GM12873 (cell line): ENCODE results near the gene ANO2.

Experiments used
- TF ChIP-seq, protein P1 (sequence below): IDR thresholded peaks from 2 replicates; pipeline ENCODE4 v1.5.1; 2012; ENCODE audit warnings: low read depth, mild to moderate bottlenecking, moderate library complexity, low read length, control low read depth; ENCODE audit not compliant: insufficient read depth; ENCODE audit errors: missing control alignments

Gene ANO2

DNA sequence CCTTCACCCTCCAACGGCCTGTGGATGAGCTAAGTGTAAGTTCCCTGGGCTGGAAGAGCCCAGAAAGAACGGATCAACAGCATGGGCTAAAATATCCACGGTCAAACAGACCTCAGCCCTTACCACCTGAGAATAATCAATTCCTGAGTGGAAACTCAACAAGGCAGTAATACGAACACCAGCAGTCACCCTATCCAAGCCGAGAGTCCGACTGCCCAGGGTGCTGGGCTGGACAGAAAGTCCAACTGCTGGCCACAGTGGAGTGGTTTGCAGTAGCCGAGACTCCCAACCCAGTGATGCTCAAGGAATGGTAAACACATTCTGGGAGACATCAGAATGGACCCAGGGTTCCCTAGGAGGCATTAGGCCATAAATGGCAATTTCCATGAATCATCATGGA is 36.8 kb downstream of the ANO2 start:
- TF ChIP-seq, protein P1, sequence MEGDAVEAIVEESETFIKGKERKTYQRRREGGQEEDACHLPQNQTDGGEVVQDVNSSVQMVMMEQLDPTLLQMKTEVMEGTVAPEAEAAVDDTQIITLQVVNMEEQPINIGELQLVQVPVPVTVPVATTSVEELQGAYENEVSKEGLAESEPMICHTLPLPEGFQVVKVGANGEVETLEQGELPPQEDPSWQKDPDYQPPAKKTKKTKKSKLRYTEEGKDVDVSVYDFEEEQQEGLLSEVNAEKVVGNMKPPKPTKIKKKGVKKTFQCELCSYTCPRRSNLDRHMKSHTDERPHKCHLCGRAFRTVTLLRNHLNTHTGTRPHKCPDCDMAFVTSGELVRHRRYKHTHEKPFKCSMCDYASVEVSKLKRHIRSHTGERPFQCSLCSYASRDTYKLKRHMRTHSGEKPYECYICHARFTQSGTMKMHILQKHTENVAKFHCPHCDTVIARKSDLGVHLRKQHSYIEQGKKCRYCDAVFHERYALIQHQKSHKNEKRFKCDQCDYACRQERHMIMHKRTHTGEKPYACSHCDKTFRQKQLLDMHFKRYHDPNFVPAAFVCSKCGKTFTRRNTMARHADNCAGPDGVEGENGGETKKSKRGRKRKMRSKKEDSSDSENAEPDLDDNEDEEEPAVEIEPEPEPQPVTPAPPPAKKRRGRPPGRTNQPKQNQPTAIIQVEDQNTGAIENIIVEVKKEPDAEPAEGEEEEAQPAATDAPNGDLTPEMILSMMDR: no peak

DNA sequence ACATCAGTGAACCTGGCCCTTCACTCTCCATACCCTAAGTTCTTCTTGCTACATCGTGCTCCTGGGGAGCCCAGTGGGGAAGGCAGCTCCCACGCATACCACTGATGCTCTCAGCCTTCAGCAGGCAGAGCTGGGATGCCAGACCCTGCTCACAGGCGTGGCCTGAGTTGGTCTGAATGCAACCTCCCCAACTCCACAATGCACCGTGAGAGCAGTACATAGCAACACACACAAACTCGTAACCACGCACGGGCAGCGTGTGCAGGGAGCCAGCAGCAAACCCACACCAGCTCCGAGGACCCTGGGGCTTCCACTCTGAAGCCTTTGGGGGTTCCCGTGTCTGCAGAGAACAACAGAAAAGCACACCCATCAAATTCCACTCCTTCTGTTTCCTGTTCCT is 37.3 kb downstream of the ANO2 start:
- TF ChIP-seq, protein P1: no peak

DNA sequence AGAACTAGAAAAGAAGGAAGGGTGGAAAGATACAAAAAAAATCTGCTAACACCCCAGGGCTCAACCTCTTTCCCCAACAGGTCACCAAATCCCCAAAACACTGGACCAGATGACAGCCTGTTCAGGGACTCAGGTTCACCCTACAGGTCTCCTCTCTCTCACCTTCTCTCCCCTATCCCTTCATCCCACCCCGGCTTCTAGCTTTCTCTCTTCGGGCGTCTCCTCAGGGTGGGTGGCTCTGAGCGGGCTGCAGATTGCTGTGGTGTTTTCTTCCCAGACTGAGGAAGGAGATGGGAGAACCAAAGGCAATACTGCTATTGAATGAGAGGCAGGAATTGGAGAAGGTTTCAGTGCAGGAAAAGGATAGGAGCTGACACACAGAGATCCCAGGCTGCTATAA is 39.3 kb downstream of the ANO2 start:
- TF ChIP-seq, protein P1: no peak

DNA sequence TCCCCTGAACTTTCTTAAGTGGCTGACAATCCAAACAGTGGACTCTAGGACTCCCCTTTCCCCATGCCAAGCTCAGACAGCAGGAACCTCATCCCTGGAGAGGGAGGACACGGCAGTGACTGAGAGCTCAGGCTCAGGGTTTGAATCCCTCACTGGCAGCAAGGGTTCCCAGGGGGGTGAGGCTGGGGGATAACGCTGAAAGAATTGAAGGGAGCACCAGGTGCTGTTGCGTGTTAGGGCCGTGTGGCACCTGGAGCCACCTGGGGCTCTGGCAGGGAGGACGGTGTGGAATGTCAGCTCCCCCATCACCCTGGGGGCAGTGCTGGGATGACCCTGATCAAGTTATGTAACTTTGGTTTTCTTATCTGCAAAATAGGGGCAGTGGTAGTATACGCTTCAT is 40.1 kb downstream of the ANO2 start:
- TF ChIP-seq, protein P1: no peak

DNA sequence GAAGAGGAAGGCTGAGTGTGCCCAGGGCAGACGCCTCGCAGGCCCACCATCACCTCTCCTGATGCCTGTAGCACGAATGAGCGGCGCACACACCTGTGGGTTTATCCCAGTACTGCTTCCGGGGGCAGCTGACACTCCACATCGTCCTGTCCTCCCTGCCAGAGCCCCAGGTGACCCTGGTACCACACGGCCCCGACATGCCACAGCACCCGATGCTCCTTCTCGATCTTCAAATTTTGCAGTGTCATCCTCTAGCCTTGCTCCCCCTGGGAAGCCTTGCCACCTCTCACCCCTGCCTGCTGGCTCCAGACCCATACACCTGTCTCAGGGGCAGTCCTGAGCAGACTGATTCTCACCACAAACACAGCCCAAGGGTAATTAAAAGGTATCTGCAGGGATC is 40.6 kb downstream of the ANO2 start:
- TF ChIP-seq, protein P1: no peak

DNA sequence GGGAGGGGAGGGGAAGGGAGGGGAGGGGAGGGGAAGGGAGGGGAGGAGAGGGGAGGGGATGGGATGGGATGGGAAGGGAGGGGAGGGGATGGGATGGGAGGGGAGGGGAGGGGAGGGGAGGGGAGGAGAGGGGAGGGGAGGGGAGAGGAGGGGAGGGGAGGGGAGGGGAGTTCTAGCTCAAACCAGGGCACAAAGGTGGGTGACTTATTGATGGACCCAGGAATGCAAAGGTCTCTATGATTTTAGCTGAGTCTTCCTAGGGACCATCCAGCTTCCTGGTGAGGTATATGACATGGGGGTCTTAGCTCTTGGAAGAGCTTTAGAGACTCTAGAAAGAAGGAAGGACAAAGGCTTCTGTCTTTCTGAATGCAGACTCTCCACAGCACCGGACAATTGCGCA is 42.3 kb downstream of the ANO2 start:
- TF ChIP-seq, protein P1: no peak

DNA sequence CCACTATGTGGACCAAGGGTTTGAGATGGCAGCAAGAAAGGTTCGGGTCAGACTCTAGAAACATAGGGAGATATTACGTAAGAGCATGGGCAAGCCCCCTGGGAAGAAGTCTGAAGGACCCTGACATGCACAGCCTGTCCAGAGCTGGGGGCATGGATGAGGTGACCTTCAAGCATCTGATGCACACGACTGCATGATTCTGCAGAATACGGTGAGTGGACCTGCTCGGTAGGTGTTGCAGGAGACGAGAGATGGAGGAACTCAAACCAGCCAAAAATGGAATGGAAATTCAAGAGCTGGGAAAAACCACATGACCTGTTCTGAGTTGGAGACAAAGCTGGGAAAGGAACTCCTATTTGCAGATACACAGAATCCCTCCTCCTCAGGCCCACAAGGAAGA is 43.6 kb downstream of the ANO2 start:
- TF ChIP-seq, protein P1: no peak
